GM19324 (cell line): Measurements from ENCODE around the gene CNOT6.
"Not testable (repeated sequence)": the region's sequence is repeated elsewhere in the genome, so short reads cannot be mapped to it uniquely, and the experiment has no call there.

Experiments used
- ATAC-seq: cut with Tn5 transposase; IDR thresholded peaks from one replicate; pipeline ENCODE4 v1.9.1; 2021; ENCODE audit warnings: mild to moderate bottlenecking, moderate library complexity; ENCODE audit not compliant: unreplicated experiment, low FRiP score

CNOT6 gene

DNA sequence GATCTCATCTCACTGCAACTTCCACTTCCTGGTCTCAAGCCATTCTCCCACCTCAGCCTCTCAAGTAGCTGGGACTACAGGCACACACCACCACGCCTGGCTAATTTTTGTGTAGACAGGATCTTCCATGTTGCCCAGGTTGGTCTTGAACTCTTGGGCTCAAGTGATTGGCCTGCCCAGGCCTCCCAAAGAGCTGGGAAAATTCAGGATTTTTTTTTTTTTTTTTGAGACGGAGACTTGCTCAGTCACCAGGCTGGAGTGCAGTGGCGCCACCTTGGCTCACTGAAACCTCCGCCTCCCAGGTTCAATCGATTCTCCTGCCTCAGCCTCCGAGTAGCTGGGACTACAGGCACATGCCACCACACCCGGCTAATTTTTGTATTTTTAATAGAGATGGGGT is 21.8 kb downstream of the CNOT6 start:
- ATAC-seq, result not testable (repeated sequence)

DNA sequence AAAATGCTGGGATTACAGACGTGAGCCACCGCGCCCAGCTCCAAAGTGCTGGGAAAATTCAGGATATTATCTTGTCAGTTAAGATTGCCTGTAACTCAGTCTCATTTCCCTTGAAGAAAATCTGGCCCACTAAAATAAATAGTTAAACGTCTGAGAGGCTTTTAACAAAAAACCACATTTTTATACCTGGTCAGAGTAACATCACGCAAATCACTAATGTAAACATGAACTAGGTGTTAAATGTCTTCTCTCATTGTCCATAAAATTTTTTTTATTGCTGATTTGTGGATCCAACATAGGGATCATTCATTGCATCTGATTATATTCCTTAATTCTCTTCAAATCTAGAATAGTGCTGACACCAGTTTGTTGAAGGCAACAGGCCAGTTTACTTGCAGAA is 22.3 kb downstream of the CNOT6 start:
- no peak for ATAC-seq

DNA sequence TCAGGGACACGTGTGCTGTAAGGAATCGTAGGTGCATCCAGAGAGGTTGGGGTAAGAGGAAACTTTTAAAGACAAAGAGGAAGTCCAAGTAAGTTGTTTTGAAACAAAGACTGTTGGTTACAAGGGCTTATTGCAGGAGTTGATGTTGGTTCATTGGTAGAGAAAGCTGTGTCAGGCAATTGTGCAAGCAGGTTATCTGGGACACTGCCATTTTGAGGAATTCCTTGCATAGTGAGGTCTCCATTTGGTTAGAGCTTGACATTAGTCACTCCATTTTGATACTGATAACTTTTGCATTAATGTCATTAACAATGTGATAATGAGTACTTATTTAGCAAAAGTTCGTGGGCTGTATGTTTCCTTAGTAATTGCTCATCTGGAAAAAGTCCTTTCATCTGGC is 24.9 kb downstream of the CNOT6 start:
- ATAC-seq, result no peak

DNA sequence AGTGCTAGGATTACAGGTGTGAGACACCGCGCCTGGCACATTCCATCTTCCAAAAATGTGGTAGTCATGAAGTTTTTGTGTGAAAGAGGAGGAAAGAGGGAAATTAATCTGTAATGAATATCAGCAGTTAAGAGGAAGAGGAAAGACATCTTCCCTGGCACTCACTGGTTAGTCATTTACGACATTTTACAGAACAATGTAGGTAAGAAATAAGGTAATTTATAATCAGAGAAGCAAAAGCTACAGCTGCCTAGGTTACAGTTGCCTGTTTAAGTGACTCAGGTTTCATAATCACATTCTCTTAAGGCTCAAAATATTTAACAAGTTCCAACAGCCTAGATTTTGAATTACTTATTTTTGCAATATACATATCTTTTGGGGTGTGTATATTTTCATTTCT is 26.9 kb downstream of the CNOT6 start:
- ATAC-seq, result no peak

DNA sequence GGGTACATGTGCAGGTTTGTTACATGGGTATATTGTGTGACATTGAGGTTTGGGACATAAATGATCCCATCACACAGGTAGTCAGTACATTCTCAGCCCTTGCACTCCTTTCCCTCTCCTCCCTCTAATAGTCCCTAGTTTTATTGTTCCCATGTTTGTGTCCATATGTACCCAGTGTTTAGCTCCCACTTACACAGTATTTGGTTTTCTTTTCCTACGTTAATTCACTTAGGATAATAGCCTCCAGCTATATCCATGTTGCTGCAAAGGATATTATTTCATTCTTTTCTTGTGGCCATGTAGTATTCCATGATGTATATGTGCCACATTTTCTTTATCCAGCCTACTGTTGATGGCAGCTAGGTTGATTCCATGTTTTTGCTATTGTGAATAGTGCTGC is 27.4 kb downstream of the CNOT6 start:
- no peak for ATAC-seq

DNA sequence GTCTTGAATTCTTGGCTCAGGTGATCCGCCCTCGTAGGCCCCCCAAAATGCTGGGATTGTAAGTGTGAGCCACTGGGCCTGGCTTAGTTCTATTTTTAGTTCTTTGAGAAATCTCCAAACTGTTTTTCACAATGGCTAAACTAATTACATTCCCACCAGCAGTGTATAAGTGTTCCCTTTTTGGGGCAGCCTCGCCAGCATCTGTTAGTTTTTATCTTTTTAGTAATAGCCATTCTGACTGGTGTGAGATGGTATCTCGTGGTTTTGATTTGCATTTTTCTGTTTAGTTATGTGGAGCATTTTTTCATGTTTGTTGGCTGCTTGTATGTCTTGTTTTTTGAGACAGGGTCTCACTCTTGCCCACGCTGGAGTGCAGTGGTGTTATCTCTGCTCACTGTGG is 28.2 kb downstream of the CNOT6 start:
- ATAC-seq, result no peak

DNA sequence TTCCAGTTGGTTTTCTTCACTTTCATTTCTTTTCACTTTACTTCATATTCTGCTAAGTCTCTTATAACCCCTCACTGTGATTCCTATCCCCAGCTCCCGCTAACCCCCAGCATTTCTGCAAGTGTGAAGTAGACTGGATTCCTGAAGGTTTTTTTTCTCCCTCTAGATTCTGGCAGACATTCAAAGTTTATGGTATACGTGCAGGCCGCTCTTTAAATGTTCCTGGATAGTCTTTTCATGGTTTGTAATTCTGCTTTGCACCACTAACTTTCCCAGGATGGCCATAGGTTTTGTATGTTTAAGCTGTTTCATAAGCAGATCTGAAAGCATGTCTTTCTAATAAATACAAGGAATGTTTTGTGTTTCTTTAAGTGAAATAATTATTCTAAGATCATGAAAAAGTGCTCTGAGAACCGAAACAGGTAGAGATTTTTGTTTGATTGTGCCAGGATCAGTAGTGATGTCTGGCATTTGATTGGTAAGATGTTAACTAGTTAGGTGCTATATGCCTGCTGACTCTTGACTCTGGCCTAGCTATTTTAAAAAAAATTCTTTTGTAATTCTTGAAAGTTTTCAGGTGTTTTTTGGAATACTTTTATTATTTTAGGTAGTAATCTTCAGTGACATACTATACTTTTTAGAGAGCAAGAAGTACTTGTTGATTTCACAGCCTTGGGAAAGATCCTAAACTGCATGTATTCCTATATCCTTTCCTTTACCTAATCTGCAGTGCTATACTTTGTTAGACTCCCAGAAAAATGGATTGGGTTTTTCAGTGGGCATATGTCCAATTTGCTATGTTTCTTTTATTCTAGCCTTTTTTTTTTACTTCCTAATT is 29.7 kb downstream of the CNOT6 start:
- no peak for ATAC-seq

DNA sequence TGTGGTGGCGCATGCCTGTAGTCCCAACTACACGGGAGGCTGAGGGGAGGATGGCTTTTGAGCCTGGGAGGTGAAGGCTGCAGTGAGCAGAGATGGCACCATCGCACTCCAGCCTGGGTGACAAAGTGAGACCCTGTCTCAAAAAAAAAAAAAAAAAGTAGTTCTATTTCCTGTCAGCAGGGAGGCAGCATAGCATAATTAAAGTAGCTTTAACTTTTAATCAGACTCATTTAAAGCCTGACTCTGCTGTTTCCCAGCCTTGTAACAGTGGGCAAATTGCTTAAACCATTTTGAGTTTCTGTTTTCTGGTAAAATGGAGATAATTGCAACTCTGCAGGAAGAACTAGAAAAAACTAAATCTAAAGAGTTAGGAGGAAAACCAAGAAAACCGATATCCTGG is 31.2 kb downstream of the CNOT6 start:
- ATAC-seq, result no peak

DNA sequence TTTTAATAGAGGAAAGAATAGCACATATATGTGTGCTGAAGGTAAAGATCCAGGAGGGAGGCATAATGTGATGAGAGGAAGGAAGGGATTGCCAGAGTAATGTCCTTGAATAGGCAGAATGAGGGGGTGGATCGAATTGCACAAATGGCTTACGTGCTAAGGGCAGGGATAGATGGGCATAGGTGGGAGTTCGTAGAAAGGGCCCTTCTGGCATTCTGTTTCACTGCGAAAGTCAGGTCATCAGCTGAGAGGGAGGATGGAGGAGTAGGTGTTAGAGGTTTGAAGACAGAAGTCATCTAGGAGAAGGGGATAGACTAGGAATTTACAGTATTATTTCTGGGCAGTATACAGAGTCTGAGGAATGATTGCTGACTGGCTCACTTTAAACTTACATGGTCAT is 32.1 kb downstream of the CNOT6 start:
- ATAC-seq, result no peak

DNA sequence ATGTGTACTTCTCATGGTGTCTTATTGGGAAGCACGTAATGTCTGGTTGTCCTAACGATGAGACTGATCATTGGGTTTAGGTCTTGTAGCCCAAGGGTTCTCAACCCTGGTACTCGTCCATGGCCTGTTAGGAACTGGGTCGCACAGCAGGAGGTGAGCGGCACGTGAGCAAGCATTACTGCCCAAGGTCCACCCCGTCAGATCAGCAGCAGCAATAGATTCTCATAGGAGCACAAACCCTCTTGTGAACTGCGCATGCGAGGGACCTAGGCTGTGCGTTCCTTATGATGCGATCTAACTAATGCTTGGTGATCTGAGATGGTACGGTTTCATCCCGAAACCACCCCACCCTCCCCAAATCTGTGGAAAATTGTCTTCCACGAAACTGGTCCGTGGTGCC is 33.5 kb downstream of the CNOT6 start:
- ATAC-seq, result no peak

DNA sequence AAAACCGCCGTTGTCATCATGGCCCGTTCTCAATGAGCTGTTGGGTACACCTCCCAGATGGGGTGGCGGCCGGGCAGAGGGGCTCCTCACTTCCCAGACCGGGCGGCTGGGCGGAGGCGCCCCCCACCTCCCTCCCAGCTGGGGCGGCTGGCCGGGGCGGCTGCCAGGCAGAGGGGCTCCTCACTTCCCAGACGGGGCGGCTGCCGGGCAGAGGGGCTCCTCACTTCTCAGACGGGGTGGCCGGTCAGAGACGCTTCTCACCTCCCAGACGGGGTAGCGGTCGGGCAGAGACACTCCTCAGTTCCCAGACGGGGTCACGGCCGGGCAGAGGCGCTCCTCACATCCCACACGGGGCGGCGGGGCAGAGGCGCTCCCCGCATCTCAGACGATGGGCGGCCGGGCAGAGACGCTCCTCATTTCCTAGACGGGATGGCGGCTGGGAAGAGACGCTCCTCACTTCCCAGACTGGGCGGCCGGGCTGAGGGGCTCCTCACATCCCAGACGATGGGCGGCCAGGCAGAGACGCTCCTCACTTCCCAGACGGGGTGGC is 36.9 kb downstream of the CNOT6 start:
- not testable (repeated sequence) for ATAC-seq

DNA sequence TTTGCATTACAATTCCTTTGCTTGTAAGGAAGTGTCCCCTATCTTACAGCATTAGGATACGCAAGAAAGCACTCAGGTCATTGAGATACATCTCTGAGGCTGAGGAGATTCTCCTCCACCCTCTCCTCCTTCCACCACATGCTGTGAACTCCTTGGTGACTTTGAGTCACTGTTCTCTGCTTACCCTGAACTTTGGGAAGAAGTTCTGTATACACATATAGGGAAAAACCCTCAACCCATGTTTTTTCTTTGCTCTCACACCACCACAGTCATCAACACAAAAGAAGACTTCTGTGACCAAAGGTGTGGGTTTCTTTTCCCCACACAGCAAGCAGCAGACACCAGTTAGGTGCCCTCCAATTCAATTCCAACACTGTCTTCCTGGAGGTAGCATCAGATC is 38.1 kb downstream of the CNOT6 start:
- no peak for ATAC-seq

DNA sequence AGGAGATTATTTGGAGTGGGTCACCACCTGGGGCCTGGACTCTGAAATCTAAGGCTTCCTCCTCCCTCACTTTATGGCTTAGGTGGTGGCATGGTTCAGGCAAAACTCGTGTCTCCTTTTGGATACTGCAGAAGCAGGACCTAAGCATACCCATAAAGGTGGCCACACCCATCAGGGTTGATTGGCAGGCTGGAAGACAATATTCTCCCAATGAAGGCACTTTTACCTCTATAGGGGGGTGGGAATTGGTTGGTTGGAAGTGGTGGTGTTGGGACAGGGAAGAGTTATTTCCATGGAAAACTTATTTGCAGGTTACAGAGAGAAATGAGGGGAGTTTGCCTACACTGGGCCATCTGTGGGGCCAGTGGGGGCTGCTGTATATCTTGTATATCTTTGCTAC is 39.7 kb downstream of the CNOT6 start:
- ATAC-seq, result no peak

DNA sequence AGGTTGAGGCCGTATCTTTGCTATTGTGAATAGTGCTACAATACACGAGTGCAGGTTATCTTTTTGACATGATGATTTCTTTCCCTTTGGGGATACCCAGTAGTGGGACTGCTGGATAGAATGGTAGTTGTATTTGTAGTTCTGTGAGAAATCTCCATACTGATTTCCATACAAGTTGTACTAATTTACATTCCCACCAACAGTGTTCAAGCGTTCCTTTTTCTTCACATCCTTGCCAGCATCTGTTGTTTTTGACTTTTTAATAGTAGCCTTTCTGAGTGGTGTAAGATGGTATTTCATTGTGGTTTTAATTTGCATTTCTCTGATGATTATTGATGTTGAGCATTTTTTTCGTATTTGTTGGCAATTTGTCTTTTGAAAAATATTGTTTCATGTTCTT is 41.4 kb downstream of the CNOT6 start:
- ATAC-seq, result no peak

DNA sequence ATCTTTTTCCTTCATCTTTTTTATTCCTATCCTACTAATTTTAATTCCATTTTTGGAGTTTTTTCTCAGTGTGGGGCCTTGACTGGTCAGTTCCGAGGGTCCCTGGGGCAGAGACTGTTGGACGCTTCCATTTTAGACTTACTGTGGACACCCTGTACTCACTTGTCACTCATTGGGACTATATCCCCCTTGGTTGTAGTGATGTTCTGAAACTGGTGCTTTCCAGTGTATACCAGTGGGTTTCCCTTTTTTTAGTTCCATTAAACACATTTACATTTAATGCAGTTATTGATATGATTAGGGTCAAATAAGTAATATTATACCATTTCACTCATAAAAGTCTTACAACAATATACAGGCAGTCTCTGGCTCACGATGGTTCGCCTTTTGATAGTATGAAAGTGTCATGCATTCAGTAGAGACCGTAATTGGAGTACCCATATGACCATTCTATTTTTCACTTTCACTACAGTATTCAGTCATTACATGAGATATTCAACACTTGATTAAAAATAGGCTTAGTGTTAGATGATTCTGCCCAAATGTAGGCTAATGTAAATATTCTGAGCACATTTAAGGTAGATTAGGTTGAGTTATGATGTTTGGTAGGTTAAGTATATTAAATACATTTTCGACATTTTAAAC is 46.0 kb downstream of the CNOT6 start:
- peak; percentile 46 for ATAC-seq

DNA sequence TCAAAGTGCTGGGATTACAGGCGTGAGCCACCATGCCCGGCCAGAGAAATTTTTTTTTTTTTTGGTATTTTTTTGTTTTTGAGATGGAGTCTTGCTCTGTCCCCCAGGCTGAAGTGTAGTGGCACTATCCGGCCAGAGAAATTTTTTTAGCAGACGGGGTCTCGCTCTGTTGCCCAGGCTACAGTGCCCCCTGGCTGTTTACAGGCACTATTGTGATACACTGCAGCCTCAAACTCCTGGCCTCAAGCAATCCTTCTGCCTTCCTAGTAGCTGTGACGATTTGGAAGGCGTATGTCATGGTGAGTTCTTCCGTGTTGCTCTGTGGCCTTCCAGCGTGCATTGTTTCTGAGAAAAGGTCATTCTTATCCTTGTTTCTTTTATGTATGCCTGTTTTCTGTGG is 47.5 kb downstream of the CNOT6 start:
- no peak for ATAC-seq

DNA sequence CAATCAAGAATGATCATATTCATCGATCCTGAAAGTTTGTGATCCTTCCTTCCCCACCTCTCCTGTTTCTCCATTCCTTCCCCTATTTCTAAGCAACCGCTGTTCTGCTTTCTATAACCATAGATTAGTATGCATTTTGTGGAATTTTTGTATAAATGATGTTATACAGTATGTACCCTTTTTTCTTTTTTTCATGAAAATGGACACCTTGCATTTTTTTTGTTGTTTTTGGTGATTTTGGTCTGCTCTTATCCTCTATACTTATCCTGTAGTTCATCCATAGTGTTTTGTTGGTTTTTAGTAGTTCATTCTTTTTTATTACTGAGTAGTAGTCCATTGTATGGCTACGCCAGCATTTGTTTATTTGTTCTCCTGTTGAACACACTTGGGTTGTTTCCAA is 51.1 kb downstream of the CNOT6 start:
- ATAC-seq, result no peak

DNA sequence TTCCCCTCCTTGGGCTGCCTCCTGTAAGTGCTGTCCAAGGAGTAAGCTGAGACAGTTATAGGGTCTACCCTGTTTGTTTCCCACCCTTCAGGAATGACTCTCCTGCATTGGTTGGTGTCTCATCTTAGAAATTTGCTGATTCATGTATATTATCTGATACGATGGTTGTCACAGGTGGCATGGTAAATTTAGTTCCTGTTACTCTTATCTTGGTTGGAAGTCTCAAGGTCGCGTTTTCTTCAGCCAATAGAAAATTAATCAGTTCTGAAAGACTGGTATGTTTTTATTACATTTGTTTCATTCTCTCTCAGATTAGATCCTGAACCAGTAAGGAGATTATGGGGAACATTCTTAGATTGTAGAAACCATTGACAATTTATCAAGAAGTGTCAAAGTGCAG is 54.4 kb downstream of the CNOT6 start:
- no peak for ATAC-seq

DNA sequence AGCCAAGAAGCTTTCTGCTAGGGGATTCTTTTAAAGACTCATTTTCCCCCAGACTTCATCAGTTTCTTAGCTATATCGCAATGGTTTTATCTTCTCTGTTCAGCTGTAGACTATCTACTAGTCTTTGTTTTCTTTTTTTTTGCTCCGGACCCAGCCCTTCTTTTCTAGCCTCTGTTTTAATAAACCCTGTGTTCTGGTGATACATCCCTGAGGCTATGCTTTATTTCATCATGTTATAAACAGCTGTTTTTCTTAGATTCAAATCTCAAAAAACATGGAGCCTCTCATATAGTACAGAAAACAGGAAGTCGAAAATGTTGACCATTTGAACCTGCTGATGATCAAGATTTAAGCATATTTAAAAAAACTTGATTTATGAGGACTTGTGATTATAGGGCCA is 59.4 kb downstream of the CNOT6 start:
- ATAC-seq, result no peak

DNA sequence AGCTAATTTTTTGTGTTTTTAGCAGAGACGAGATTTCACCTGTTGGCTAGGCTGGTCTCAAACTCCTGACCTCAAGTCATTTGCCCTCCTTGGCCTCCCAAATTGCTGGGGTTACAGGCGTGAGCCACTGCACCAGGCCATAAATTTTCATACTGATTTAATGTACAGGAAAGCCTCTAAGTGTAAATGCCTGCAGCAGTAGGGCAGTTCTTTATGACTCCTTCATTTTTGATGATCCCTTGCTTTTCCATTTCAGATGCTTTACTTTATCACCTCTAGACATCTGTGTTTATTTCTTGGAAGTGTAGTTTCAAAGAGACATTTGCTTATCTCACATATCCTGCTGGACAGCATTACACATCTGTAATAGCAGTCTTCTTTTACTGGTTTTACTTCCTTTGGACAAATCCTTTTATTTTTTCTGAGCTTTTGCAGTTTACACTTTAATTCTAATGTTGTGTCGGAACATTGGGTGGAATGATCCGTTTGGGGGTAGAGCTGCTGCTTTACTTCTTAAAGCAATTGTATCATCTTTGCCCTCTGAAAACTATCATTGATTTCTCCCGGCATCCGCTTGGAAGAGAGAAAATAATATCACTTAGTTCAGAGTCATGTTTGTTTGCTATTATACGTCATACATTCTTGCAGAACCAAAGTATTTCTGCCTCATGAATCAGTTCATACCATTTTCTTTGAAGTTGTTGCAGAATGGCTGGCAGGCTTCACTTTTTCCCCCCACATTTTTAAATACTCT is 61.2 kb downstream of the CNOT6 start:
- ATAC-seq, result no peak

DNA sequence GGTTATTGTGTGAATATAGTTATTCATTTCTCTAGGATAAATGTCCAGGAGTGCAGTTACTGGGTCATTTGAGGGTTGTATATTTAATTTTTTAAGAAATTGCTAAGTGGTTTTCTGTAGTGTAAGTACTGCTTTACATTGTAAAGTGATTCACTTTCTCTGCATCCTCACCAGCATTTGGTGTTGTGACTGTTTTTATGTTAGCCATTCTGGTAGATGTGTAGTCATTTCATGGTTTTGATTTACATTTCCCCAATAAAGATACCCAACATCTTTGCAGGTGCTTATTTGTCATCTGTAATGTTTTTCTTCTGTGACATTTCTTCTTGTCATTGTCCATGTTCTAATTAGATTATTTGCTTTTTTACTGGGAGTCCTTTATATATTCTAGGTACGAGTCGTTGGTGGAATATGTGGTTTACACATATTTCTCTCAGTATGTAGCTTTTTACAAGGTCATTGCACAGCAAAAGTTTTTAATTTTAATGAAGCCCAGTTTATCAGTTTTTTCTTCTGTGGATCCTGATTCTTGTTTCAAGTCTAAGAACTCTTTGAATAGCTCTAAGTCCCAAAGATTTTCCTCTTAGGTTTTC is 63.1 kb downstream of the CNOT6 start:
- ATAC-seq, result no peak
